Measurements from ENCODE around the gene RASGEF1C.
A peak's percentile ranks its signal among the peaks of the same experiment; 100 is the strongest.
"Not testable (repeated sequence)": the region's sequence is repeated elsewhere in the genome, so short reads cannot be mapped to it uniquely, and the experiment has no call there.

The RASGEF1C gene

GRCh38 chr5:180135967-180136629 is 72.9 kb downstream of the RASGEF1C start:
- no peak for DNase-seq (ENCODE audit: low read depth)

DNA sequence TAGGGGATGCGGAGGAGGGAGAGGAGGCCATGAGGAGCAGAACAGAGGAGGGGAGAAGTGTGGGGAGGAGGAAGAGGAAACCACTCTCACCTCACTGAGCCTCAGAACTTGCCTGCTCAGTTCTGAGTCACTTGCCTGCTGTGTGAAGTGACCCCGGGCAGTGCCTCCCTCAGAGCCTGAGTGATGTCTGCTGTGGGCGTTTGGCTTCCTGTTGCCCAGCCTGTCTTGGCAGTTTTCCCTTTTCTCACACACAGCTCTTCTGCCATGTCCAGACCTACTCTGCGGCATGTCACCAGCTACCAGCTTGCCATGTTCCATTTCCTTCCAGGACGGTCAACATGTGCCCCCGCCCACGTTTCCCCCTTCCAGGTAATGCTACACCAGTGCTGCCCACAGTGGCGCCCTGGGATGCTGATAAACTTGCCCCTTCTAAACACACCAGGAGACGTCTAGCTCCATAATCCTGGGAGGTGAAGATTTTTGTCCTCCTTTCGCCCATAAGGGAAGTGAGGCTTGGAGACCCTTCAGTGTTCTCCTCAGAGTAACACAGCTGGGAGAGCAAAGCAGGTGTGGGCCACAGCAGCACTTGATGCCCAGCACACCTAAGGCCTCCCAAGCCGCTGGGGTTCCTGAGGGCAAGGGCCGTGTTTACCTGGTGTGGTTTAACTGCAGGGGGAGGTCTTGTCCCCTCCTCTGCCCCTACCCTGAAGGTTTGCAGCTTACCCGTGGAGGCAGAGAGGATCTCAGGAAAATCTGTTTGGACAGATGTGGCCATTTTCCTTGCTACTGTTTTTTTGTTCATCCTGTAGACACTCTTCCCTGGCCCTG is 73.7 kb downstream of the RASGEF1C start:
- peak; percentile 1 for DNase-seq (ENCODE audit: low read depth)

- no peak for DNase-seq (ENCODE audit: low read depth)
Observed at GRCh38 chr5:180133971-180134508, 75.0 kb downstream of the RASGEF1C start.

DNA sequence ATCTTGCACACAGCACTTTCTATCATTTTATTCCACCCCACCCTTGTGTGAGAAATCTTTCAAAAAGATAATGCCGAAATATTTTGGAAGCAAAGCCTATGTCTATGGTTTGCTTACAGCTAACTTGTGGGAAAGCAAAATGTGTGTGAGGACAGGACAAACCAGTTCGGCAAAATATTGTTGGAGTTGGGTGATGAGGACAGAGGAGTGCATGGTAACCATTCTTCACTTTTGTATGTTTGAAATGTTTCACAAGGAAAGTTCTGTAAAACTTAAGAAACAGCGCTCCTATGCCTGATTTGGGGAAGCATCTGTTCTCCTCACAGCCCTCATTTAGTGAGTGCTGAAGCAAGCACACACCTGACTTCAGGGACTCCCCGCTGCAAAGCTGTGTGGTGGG is 75.5 kb downstream of the RASGEF1C start:
- DNase-seq (ENCODE audit: low read depth), result no peak

DNA sequence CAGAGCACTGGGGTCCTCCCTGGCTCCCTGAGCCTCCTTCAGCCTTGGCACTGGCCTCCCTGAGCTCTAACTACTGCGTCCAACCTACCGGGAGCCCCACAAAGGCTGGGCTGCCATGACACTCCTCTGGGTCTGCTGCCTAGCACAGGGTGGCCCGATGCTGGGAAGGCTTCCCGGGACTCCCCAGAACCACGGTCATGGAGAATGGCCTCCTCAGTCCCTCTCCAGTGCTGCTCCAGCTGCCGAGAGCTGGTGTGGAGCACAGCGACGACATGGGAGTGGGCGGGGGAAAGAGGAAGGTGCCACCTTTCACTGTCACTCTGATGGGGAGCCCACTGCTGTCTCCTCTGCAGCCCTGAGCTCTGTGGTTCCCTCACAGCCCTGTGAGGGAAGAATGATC is 76.0 kb downstream of the RASGEF1C start:
- no peak for DNase-seq (ENCODE audit: low read depth)

GRCh38 chr5:180130876-180131740 is 77.9 kb downstream of the RASGEF1C start:
- DNase-seq (ENCODE audit: low read depth), result no peak

GRCh38 chr5:180130291-180130869 is 78.6 kb downstream of the RASGEF1C start:
- no peak for DNase-seq (ENCODE audit: low read depth)

DNA sequence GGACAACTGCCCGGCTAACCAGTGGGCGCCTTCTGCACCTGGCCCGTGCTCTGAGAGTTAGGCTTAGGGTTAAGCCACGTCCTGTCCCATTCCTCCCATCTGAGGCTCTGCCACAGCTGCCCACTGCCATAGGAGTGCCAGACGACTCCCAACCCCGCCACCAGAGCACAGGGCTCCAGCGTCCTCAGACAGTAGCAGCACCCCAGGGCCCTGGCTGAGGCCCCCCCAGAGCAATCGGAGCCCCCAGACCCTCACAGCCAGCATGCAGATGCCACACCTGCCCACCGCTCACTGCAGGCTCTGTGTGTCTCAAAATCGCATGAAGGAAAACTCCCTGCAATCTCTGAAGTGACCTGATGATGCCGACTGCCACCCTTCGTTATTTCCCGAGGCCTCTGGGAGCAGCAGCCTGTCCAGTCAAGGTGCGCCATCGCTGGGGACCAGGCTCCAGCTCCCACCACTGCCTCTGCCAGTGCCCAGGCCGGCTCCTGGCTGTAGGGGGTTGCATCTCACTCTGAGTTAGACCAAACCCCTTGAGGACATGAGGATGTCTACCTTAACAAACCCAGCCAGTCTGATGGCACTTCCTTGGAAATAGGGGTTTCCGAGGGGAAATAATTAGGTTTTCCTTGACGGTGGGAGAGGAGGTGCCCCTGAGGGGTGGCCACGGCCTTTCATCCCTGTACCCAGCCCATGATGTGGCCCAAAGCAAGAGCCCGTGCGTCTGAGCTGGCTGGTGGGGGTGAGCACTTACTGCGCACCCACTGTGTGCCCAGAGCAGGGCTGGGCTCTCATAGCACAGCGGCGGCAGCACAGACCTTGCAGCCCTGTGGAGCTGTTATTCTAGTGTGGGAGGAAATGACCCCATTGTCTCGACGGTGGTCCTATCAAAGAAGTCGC is 79.5 kb downstream of the RASGEF1C start:
- no peak for DNase-seq (ENCODE audit: low read depth)

GRCh38 chr5:180128671-180129261 is 80.2 kb downstream of the RASGEF1C start:
- no peak for DNase-seq (ENCODE audit: low read depth)

DNA sequence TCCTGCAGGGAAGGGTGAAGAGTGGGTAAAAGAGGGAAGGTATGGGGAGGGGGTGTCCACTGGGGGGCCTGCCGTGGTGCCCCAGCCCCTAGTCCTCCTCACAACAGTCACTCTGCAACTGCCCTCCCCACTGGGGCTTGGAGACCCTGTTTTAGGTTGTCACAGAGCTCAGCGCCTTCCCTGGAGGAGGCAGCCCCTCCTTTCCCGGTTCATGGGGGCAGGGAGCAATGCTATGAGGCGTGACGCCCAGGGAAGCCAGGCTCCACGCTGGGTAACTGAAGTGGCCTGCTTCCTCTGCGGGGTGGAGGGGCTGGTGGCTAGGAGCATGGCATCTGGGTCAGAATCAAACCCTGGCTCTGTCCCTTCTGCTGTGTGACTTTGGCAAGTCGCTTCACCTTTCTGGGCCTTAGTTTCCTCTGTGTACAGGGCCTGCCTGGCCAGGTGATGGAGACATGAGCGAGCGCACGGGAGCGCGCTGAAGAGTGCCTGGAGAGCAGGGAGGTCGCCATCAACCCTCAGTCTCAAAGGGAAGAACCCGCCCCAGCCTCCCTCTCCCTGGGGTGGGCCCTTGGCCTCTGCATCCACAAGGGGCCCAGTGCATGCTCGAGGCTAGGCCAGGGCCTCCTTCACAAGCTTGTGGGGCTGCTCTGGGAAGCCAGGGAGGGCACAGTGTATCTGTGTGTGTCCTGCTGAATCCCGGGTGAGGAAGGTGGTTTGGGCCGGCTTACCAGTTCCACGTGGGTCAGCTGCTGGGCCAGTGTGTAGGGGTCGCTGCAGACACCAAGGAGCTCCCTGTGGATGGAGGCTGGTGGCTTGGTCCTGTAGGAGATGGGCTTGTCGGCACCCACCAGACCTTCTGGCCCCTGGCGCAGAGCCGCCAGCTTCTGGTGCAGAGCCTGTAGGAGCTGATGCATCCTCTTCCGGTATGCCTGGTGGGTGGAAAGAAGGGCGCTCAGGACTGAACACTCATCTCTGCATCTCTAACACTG is 81.0 kb downstream of the RASGEF1C start:
- no peak for DNase-seq (ENCODE audit: low read depth)

DNA sequence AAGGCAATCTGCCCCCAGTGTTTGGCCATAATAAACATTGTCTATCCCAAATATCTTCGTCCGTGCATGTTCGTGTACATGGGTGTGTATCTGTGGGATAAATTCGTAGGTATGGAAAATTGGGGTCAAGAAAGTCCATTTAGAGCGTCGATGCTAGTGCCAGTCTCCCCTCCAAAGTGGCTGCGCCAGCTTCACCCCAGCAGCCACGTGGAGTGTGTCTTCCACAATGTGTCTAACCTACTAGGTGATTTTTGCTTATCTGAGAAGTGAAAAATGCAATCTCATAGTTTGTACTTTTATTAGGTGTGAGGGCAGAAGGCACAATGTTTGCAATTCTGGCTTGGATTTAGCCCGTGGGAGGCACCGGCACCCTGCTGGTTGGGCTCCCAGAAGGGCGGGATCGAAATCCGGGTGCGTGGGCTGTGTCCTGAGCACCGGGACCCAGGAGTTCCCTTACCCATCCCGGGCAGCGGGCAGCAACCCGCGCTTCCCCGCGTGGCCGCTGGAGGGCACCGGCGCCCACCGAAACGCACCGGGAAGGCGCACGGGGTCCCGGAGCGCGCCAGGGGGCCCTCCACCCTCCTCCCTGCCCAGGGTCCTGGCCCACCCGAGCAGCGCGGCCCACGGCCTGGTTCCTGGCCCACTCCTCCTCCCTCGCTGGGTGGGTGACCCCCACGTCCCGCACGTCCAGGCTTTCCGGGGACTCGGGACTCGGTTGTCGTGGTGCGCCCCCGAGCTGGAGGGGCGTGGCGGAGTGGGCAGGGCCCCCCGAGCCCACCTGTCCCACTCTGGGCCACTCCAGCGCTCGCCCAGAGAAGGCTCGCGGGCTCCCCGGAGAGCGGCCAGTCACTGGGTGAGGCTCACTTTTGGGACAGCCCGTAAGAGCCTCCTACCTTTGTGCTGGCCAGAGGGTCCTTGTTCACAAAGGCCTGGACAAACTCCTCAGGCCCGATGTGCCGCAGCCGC is 82.0 kb downstream of the RASGEF1C start:
- DNase-seq (ENCODE audit: low read depth), result peak; percentile 4

DNA sequence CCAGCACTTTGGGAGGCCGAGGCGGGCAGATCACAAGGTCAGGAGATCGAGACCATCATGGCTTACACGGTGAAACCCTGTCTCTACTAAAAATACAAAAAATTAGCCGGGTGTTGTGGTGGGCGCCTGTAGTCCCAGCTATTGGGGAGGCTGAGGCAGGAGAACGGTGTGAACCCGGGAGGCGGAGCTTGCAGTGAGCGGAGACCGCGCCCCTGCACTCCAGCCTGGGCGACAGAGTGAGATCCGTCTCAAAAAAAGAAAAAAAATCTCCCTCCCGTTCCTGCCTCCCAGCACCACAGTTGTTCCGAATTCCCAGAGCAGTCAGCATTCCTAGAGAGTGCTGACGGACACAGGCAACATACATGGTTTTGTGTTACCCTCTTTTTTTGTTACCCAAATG is 82.9 kb downstream of the RASGEF1C start:
- DNase-seq (ENCODE audit: low read depth), result not testable (repeated sequence)

DNA sequence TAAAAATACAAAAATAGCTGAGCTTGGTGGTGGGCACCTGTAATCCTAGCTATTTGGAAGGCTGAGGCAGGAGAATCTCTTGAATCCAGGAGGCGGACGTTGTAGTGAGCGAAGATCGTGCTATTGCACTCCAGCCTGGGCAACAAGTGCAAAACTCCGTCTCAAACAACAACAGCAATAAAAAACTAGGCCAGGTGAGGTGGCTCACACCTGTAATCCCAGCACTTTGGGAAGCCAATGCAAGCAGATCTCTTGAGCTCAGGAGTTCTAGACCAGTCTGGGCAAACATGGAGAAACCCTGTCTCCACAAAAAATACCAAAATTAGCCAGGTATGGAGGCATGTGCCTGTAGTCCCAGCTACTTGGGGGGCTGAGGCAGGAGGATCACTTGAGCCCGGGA is 84.3 kb downstream of the RASGEF1C start:
- DNase-seq (ENCODE audit: low read depth), result not testable (repeated sequence)

DNA sequence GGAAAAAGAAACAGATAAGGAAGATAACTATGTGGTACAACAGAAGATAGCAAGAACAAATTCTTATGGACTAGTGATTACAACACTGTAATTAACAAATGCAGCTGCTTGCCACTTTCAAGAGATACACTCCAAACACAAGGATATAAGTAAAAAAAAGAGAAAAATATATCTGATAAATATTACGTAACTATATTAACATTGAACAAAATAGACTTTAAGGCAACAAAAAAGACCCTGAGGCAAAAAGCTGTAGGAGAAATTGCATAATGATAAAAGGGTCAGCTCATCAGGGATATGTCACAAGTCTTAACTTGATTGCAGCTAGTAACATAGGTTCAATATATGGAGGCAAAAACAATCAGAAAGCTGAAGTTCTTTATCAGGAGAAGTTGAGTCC is 86.1 kb downstream of the RASGEF1C start:
- no peak for DNase-seq (ENCODE audit: low read depth)

- DNase-seq (ENCODE audit: low read depth), result no peak
Observed at GRCh38 chr5:180121826-180122413, 87.1 kb downstream of the RASGEF1C start.

GRCh38 chr5:180120237-180121101 is 88.5 kb downstream of the RASGEF1C start:
- no peak for DNase-seq (ENCODE audit: low read depth)

GRCh38 chr5:180119903-180120236 is 89.1 kb downstream of the RASGEF1C start:
- DNase-seq (ENCODE audit: low read depth), result no peak

All from EH (cell line).